Measurements from ENCODE around the gene PPP1R12B. TPM values are rescaled to one million over a fixed set of nuclear protein-coding genes. Genes with fewer than 3 reads are reported as not detected.

PPP1R12B gene
- total RNA-seq, 1 experiment from 2014 or later, result 13.1 TPM

Other genes with a start within 250 kb of the PPP1R12B start
- 0.44 TPM for gene GPR37L1, start 225.8 kb upstream of the PPP1R12B start, total RNA-seq (2021; ENCODE audit: unreplicated experiment)
- 62.6 TPM for gene ARL8A, start 204.0 kb upstream of the PPP1R12B start, total RNA-seq (2021; ENCODE audit: unreplicated experiment)
- 0.33 TPM for gene PTPN7, start 188.1 kb upstream of the PPP1R12B start, total RNA-seq (2021; ENCODE audit: unreplicated experiment)
- 0.08 TPM for gene LGR6, start 154.9 kb upstream of the PPP1R12B start, total RNA-seq (2021; ENCODE audit: unreplicated experiment)
- gene UBE2T, start 6.8 kb upstream of the PPP1R12B start, total RNA-seq (2021; ENCODE audit: unreplicated experiment), result 67.8 TPM

All from Panc1 (cell line).